ENCODE data around the gene CFD. TPM values are rescaled to one million over a fixed set of nuclear protein-coding genes. Genes with fewer than 3 reads are reported as not detected.
"Not testable (repeated sequence)": the region's sequence is repeated elsewhere in the genome, so short reads cannot be mapped to it uniquely, and the experiment has no call there.

CFD gene
- total RNA-seq, 2 experiments from 2014 or later, result 0.35 TPM; not detected in 1

DNA sequence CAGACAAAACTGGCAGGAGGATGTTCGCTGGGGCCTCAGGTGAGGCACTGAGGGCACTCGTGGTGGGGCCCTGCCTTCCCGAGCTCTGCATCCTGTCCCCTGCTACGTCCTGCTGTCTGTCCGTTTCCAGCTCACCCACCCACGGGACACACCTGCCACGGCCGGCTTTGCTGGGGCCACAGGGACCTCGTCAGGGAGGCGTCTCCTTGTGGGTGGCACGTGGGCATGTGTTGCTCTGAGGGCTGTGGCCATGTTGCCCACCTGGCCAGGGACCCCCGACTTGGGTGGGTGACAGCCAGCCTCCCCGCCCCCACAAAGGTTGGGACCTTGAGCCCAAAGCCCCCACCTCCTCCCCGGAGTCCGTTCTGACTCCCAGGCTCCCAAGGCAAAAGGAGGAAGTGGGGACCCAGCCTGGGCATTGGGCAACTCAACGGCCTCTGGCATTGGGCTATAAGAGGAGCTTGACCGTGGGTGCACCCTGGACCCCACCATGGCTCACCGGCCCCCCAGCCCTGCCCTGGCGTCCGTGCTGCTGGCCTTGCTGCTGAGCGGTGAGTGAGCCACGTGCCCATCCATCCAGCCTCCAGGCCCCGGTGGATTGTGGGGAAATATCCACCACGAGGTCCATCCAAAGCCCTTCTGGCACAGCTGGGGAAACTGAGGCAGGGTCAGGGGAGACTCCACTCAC is 18.8 kb upstream of the CFD start, which contains the start of gene PRTN3:
TSS of gene PRTN3 (plus strand) at position 481 of the 688 bp plus-strand sequence. CDS start at position 491, 10 bp downstream.
- TF ChIP-seq, protein P1, sequence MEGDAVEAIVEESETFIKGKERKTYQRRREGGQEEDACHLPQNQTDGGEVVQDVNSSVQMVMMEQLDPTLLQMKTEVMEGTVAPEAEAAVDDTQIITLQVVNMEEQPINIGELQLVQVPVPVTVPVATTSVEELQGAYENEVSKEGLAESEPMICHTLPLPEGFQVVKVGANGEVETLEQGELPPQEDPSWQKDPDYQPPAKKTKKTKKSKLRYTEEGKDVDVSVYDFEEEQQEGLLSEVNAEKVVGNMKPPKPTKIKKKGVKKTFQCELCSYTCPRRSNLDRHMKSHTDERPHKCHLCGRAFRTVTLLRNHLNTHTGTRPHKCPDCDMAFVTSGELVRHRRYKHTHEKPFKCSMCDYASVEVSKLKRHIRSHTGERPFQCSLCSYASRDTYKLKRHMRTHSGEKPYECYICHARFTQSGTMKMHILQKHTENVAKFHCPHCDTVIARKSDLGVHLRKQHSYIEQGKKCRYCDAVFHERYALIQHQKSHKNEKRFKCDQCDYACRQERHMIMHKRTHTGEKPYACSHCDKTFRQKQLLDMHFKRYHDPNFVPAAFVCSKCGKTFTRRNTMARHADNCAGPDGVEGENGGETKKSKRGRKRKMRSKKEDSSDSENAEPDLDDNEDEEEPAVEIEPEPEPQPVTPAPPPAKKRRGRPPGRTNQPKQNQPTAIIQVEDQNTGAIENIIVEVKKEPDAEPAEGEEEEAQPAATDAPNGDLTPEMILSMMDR (conservative IDR thresholded peaks at IDR 0.05; ENCODE audit: low read length), result no peak
- TF ChIP-seq EZH2phosphoT487 (IDR thresholded peaks at IDR 0.05; ENCODE audit: borderline replicate concordance, low read depth, low read length), result no peak
- POLR2A ChIA-PET, result no interaction called here

DNA sequence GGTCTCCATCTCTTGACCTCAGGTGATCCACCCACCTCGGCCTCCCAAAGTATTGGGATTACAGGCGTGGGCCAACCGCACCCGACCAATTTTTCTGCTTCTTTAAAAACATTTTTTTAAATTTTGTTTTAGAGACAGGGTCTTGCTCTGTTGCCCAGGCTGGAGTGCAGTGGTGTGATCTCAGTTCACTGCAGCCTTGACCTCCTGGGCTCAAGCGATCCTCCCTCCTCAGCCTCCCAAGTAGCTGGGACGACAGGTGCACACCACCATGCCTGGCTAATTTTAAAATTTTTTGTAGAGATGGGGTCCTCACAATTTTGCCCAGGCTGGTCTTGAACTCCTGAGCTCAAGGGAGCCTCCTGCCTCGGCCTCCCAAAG is 16.7 kb upstream of the CFD start:
- H3K9me3 ChIP-seq (ENCODE audit: low read length); DNase-seq (ENCODE audit: low spot score); H2AFZ ChIP-seq (ENCODE audit: low read length); H3K4me3 ChIP-seq (ENCODE audit: low read depth, low read length, poor library complexity, severe bottlenecking); POLR2A ChIA-PET; H3K27ac ChIP-seq (ENCODE audit: low read depth, low read length, poor library complexity, severe bottlenecking); H3K79me2 ChIP-seq (ENCODE audit: insufficient read depth, low read depth, low read length); H3K9me2 ChIP-seq (ENCODE audit: insufficient read depth, low read length); BruUV-seq (replicated peaks); CTCF ChIA-PET (ENCODE audit: unreplicated experiment); intact Hi-C loops (cut with micrococcal nuclease; ENCODE audit: unreplicated experiment); H3K36me3 ChIP-seq (ENCODE audit: insufficient read depth, low read length); H3K4me2 ChIP-seq (ENCODE audit: low read length); H4K20me1 ChIP-seq (ENCODE audit: insufficient read depth, low read length): not testable (repeated sequence)
- H3K4me1 ChIP-seq (ENCODE audit: insufficient read depth, low read length, poor library complexity, severe bottlenecking), result peaks cover 13% of the 10 kb centered on the region

More for the DNA sequence above, 18.8 kb upstream of the CFD start, which contains the start of gene PRTN3:
- Histone ChIP-seq H4K20me1 (ENCODE audit: insufficient read depth, low read length) (no peaks in the 10 kb centered on the region), H3K4me2 (ENCODE audit: low read length) (no peak within 1 kb of the TSS), H3K79me2 (ENCODE audit: insufficient read depth, low read depth, low read length) (no peaks in the 10 kb centered on the region), H2AFZ (ENCODE audit: low read length) (no peak within 1 kb of the TSS), H3K4me1 (ENCODE audit: insufficient read depth, low read length, poor library complexity, severe bottlenecking) (peaks cover 11% of the 10 kb centered on the region), H3K27ac (ENCODE audit: low read depth, low read length, poor library complexity, severe bottlenecking) (no peak within 1 kb of the TSS), H3K4me3 (ENCODE audit: low read depth, low read length, poor library complexity, severe bottlenecking) (no peak within 1 kb of the TSS), H3K36me3 (ENCODE audit: insufficient read depth, low read length) (no peaks in the 10 kb centered on the region), H3K9me2 (ENCODE audit: insufficient read depth, low read length) (no peaks in the 10 kb centered on the region), H3K9me3 (ENCODE audit: low read length) (no peaks in the 10 kb centered on the region)
- CTCF ChIA-PET (ENCODE audit: unreplicated experiment), result no interaction called here
- BruUV-seq (replicated peaks), result no TSS peak
- DNase-seq (ENCODE audit: low spot score), result no peak
- intact Hi-C loops (cut with micrococcal nuclease; ENCODE audit: unreplicated experiment), result no loop called here

DNA sequence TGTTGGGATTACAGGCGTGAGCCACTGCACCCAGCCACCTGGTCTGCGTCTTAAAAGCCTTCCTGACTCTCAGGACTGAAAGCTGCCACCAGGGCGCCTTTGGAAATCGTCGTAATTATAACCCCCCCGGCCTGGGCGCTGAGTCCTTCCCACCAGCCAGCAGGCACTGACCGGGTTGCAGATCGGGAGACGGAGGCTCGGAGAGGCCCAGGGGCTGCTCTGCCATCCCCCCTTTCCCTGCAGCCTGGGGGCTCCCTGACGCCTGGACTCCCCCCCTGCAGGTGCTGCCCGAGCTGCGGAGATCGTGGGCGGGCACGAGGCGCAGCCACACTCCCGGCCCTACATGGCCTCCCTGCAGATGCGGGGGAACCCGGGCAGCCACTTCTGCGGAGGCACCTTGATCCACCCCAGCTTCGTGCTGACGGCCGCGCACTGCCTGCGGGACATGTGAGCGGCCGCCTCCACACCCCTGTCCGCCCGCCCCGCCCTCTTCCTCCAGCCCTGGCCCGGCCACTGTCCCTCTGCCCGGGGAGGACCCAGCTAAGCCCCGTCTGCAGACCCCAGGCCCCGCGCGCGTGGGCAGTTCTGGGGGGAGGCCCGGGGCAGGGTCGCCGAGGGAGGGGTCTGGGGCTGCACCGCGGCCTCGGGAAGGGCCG is 16.2 kb upstream of the CFD start:
- no TSS peak for BruUV-seq (replicated peaks)
- H3K27ac ChIP-seq (ENCODE audit: low read depth, low read length, poor library complexity, severe bottlenecking), result no peak overlapping the region
- H3K9me3 ChIP-seq (ENCODE audit: low read length), result no peaks in the 10 kb centered on the region
- no peak overlapping the region for H2AFZ ChIP-seq (ENCODE audit: low read length)
- no peaks in the 10 kb centered on the region for H3K36me3 ChIP-seq (ENCODE audit: insufficient read depth, low read length)
- H3K4me1 ChIP-seq (ENCODE audit: insufficient read depth, low read length, poor library complexity, severe bottlenecking), result peaks cover 13% of the 10 kb centered on the region
- no peaks in the 10 kb centered on the region for H3K9me2 ChIP-seq (ENCODE audit: insufficient read depth, low read length)
- ChIA-PET CTCF (ENCODE audit: unreplicated experiment) (no interaction called here), POLR2A (no interaction called here)
- no peak for DNase-seq (ENCODE audit: low spot score)
- TF ChIP-seq EZH2phosphoT487 (IDR thresholded peaks at IDR 0.05; ENCODE audit: borderline replicate concordance, low read depth, low read length), result no peak
- TF ChIP-seq, protein P1 (conservative IDR thresholded peaks at IDR 0.05; ENCODE audit: low read length), result no peak
- H3K4me2 ChIP-seq (ENCODE audit: low read length), result no peak overlapping the region
- no peaks in the 10 kb centered on the region for H3K79me2 ChIP-seq (ENCODE audit: insufficient read depth, low read depth, low read length)
- intact Hi-C loops (cut with micrococcal nuclease; ENCODE audit: unreplicated experiment), result no loop called here
- H4K20me1 ChIP-seq (ENCODE audit: insufficient read depth, low read length), result no peaks in the 10 kb centered on the region
- H3K4me3 ChIP-seq (ENCODE audit: low read depth, low read length, poor library complexity, severe bottlenecking), result no peak overlapping the region
